Measurements from ENCODE around the gene TMEM198. TPM values are rescaled to one million over a fixed set of nuclear protein-coding genes. Genes with fewer than 3 reads are reported as not detected.

TMEM198 gene
- total RNA-seq, 1 donor from 2014 or later = 2.1 TPM

- ATAC-seq (peak; percentile 14), DNase-seq (ENCODE audit: low spot score) (no peak)
Measured at GRCh38 chr2:219560893-219561178, 17.0 kb downstream of the TMEM198 start.

GRCh38 chr2:219561179-219562048, 17.6 kb downstream of the TMEM198 start:
- DNase-seq (ENCODE audit: low spot score) (no peak), ATAC-seq (no peak)

- DNase-seq (ENCODE audit: low spot score) = peak; percentile 43
Measured at GRCh38 chr2:219562049-219563020, 18.5 kb downstream of the TMEM198 start.

GRCh38 chr2:219563271-219563928, 19.6 kb downstream of the TMEM198 start:
- DNase-seq (ENCODE audit: low spot score) = no peak
- no peak for ATAC-seq

More at GRCh38 chr2:219562049-219563020, 18.5 kb downstream of the TMEM198 start:
- no peak for ATAC-seq

GRCh38 chr2:219565130-219566080, 21.6 kb downstream of the TMEM198 start:
- no peak for DNase-seq (ENCODE audit: low spot score)
- ATAC-seq = no peak

- ATAC-seq = no peak
Measured at GRCh38 chr2:219566640-219567039, 22.8 kb downstream of the TMEM198 start.

GRCh38 chr2:219567131-219567530, 23.3 kb downstream of the TMEM198 start:
- DNase-seq (ENCODE audit: low spot score) = no peak
- ATAC-seq = no peak

More at GRCh38 chr2:219566640-219567039, 22.8 kb downstream of the TMEM198 start:
- DNase-seq (ENCODE audit: low spot score) = no peak

- DNase-seq (ENCODE audit: low spot score) (no peak), ATAC-seq (no peak)
Measured at GRCh38 chr2:219567791-219568361, 24.0 kb downstream of the TMEM198 start.

- no peak for DNase-seq (ENCODE audit: low spot score)
Measured at GRCh38 chr2:219569041-219569440, 25.2 kb downstream of the TMEM198 start.

GRCh38 chr2:219569635-219570034, 25.8 kb downstream of the TMEM198 start:
- no peak for ATAC-seq

More at GRCh38 chr2:219569041-219569440, 25.2 kb downstream of the TMEM198 start:
- no peak for ATAC-seq

GRCh38 chr2:219570194-219570923, 26.5 kb downstream of the TMEM198 start:
- ATAC-seq (peak; percentile 69), DNase-seq (ENCODE audit: low spot score) (peak; percentile 46)

More at GRCh38 chr2:219569635-219570034, 25.8 kb downstream of the TMEM198 start:
- DNase-seq (ENCODE audit: low spot score) = no peak

GRCh38 chr2:219570924-219571310, 27.1 kb downstream of the TMEM198 start:
- ATAC-seq = peak; percentile 44
- DNase-seq (ENCODE audit: low spot score) = no peak

- ATAC-seq (peak; percentile 80), DNase-seq (ENCODE audit: low spot score) (peak; percentile 62)
Measured at GRCh38 chr2:219571311-219572236, 27.7 kb downstream of the TMEM198 start, which contains the start of gene OBSL1. Gene OBSL1, minus strand, starts transcription at chr2:219571539. Its CDS starts 307 bp downstream, at chr2:219571232.

- no peak for DNase-seq (ENCODE audit: low spot score)
Measured at GRCh38 chr2:219572237-219573001, 28.6 kb downstream of the TMEM198 start, which contains the start of gene INHA. Gene INHA, plus strand, starts transcription at chr2:219572310. Its CDS starts 65 bp downstream, at chr2:219572375.

GRCh38 chr2:219573166-219573565, 29.3 kb downstream of the TMEM198 start:
- no peak for DNase-seq (ENCODE audit: low spot score)
- ATAC-seq = no peak

More at GRCh38 chr2:219572237-219573001, 28.6 kb downstream of the TMEM198 start, which contains the start of gene INHA:
- no peak for ATAC-seq

- DNase-seq (ENCODE audit: low spot score) (no peak), ATAC-seq (no peak)
Measured at GRCh38 chr2:219574484-219575311, 30.9 kb downstream of the TMEM198 start.
